C4-2B (cell line): ENCODE measurements around the gene AUTS2.

Source experiments
- CTCF ChIP-seq: fragments of 450-650 bp; conservative IDR thresholded peaks from 2 replicates; pipeline ENCODE4 v1.5.1; 2017; ENCODE audit warnings: mild to moderate bottlenecking
- ZFX ChIP-seq: fragments of 450-650 bp; IDR thresholded peaks from 2 replicates; pipeline ENCODE4 v1.6.1; 2017

GRCh38 chr7:70573696-70574095, 975.4 kb downstream of the AUTS2 start:
- TF ChIP-seq CTCF = no peak
- TF ChIP-seq ZFX = no peak
